Choroid plexus epithelial cell (primary cell): ENCODE data around the gene SLC9A5.
A peak's percentile ranks its signal among the peaks of the same experiment; 100 is the strongest.

Experiments
- DNase-seq: peaks from one replicate; pipeline ENCODE4 v3.0.0-alpha.2; 2010; ENCODE audit warnings: low read depth
- H3K4me3 ChIP-seq: 2 replicates; pipeline ENCODE4 v1.5.1; 2011; ENCODE audit warnings: low read depth, mild to moderate bottlenecking, control low read depth, low read length, moderate library complexity
- CTCF ChIP-seq: conservative IDR thresholded peaks from 2 replicates; pipeline ENCODE4 v1.5.1; 2011; ENCODE audit warnings: low read depth, mild to moderate bottlenecking, control low read depth, inconsistent platforms, low read length, moderate library complexity

The SLC9A5 gene

GRCh38 chr16:67236563-67237395, 12.0 kb upstream of the SLC9A5 start:
- no peak overlapping the region for H3K4me3 ChIP-seq
- no peak for TF ChIP-seq CTCF
- DNase-seq = peak; percentile 60

- no peak overlapping the region for H3K4me3 ChIP-seq
- TF ChIP-seq CTCF = no peak
- no peak for DNase-seq
Measured at GRCh38 chr16:67237396-67238277, 11.1 kb upstream of the SLC9A5 start.

- DNase-seq = no peak
- no peak for TF ChIP-seq CTCF
- no peak overlapping the region for H3K4me3 ChIP-seq
Measured at GRCh38 chr16:67238278-67238575, 10.6 kb upstream of the SLC9A5 start.

GRCh38 chr16:67238806-67239470, 9.8 kb upstream of the SLC9A5 start:
- TF ChIP-seq CTCF = no peak
- DNase-seq = no peak
- no peak overlapping the region for H3K4me3 ChIP-seq

- no peak overlapping the region for H3K4me3 ChIP-seq
- no peak for TF ChIP-seq CTCF
- peak; percentile 27 for DNase-seq
Measured at GRCh38 chr16:67240506-67240905, 8.3 kb upstream of the SLC9A5 start.

- DNase-seq = peak; percentile 73
- TF ChIP-seq CTCF = no peak
- no peak overlapping the region for H3K4me3 ChIP-seq
Measured at GRCh38 chr16:67241008-67241900, 7.5 kb upstream of the SLC9A5 start.
